Calu3 (cell line): ENCODE results near the gene PDGFRB. TPM values are rescaled to one million over a fixed set of nuclear protein-coding genes. Genes with fewer than 3 reads are reported as not detected.

Experiments
- BruUV-seq: library from RNA; stranded (reverse); fragments of 400-500 nt; replicated peaks from 2 replicates; lab custom pipeline; 2021; lab: Mats Ljungman, UMichigan
- CTCF ChIA-PET: fragments of 300-600 bp; sonication (Branson Sonifier 250); formaldehyde crosslinking; loops from one replicate; lab custom pipeline; 2022; ENCODE audit warnings: antibody characterized with exemption; lab: Charles Lee
- DNase-seq: peaks from one replicate; pipeline ENCODE4 v3.0.0; 2022
- H3K27ac Mint-ChIP-seq: one replicate; pipeline ENCODE4 v1.8.0; 2022; ENCODE audit warnings: mixed read lengths; ENCODE audit not compliant: unreplicated experiment
- H3K27me3 Mint-ChIP-seq: one replicate; pipeline ENCODE4 v1.8.0; 2022; ENCODE audit warnings: mixed read lengths; ENCODE audit not compliant: unreplicated experiment
- H3K36me3 Mint-ChIP-seq: one replicate; pipeline ENCODE4 v1.8.0; 2022; ENCODE audit warnings: mild to moderate bottlenecking, moderate library complexity, mixed read lengths; ENCODE audit not compliant: insufficient read depth, unreplicated experiment
- H3K4me1 Mint-ChIP-seq: one replicate; pipeline ENCODE4 v1.8.0; 2022; ENCODE audit warnings: mild to moderate bottlenecking, low read depth, mixed read lengths; ENCODE audit not compliant: unreplicated experiment
- H3K4me3 Mint-ChIP-seq: one replicate; pipeline ENCODE4 v1.8.0; 2022; ENCODE audit warnings: mild to moderate bottlenecking, low read depth, moderate library complexity, mixed read lengths; ENCODE audit not compliant: unreplicated experiment
- H3K9me3 Mint-ChIP-seq: one replicate; pipeline ENCODE4 v1.8.0; 2022; ENCODE audit warnings: low read depth, mixed read lengths; ENCODE audit not compliant: unreplicated experiment
- CTCF ChIP-seq: fragments of 200-600 bp; IDR thresholded peaks from one replicate; pipeline ENCODE4 v1.8.0; 2022; ENCODE audit warnings: antibody characterized with exemption; ENCODE audit not compliant: unreplicated experiment
- intact Hi-C: fragments of 100-400 bp; cut with micrococcal nuclease; formaldehyde crosslinking; loops from one replicate; pipeline ENCODE4 v1.10.0; 2022; ENCODE audit not compliant: unreplicated experiment
- total RNA-seq: library from RNA; stranded (reverse); gene quantifications from 2 replicates; pipeline ENCODE4 v1.2.3, GENCODE V29; 2022

PDGFRB gene
- total RNA-seq, 1 experiment from 2014 or later: not detected

GRCh38 chr5:150172145-150172544 is 16.5 kb upstream of the PDGFRB start:
- H3K36me3 Mint-ChIP-seq: no peaks in the 10 kb centered on the region
- intact Hi-C loops: no loop called here
- H3K4me3 Mint-ChIP-seq: no peak overlapping the region
- no peak overlapping the region for H3K27ac Mint-ChIP-seq
- H3K27me3 Mint-ChIP-seq: peaks cover 78% of the 10 kb centered on the region
- no peaks in the 10 kb centered on the region for H3K9me3 Mint-ChIP-seq
- CTCF ChIA-PET: no interaction called here
- no peak for TF ChIP-seq CTCF
- H3K4me1 Mint-ChIP-seq: no peaks in the 10 kb centered on the region
- no TSS peak for BruUV-seq
- no peak for DNase-seq

GRCh38 chr5:150168864-150169263 is 13.2 kb upstream of the PDGFRB start:
- no peak for TF ChIP-seq CTCF
- H3K9me3 Mint-ChIP-seq: no peaks in the 10 kb centered on the region
- intact Hi-C loops: no loop called here
- H3K4me3 Mint-ChIP-seq: no peak overlapping the region
- no peak for DNase-seq
- H3K4me1 Mint-ChIP-seq: peaks cover 10% of the 10 kb centered on the region
- H3K27ac Mint-ChIP-seq: no peak overlapping the region
- CTCF ChIA-PET: interaction anchor here (0.6 kb wide), 2 partner anchors 50 to 722 kb away, joined by 3 to 4 read pairs; no protein-coding TSS in a partner anchor
- H3K36me3 Mint-ChIP-seq: no peaks in the 10 kb centered on the region
- peaks cover 56% of the 10 kb centered on the region for H3K27me3 Mint-ChIP-seq
- BruUV-seq: no TSS peak

- no TSS peak for BruUV-seq
- Mint-ChIP-seq H3K27ac (no peak overlapping the region), H3K4me3 (no peak overlapping the region), H3K36me3 (no peaks in the 10 kb centered on the region), H3K4me1 (peaks cover 16% of the 10 kb centered on the region), H3K9me3 (no peaks in the 10 kb centered on the region), H3K27me3 (peaks cover 47% of the 10 kb centered on the region)
- intact Hi-C loops: no loop called here
- CTCF ChIA-PET: no interaction called here
- no peak for DNase-seq
- TF ChIP-seq CTCF: no peak
Observed at GRCh38 chr5:150167908-150168307, 12.3 kb upstream of the PDGFRB start.

GRCh38 chr5:150167512-150167850 is 11.8 kb upstream of the PDGFRB start:
- no peak for TF ChIP-seq CTCF
- CTCF ChIA-PET: no interaction called here
- H3K36me3 Mint-ChIP-seq: no peaks in the 10 kb centered on the region
- H3K4me3 Mint-ChIP-seq: no peak overlapping the region
- peaks cover 42% of the 10 kb centered on the region for H3K27me3 Mint-ChIP-seq
- no peak overlapping the region for H3K27ac Mint-ChIP-seq
- H3K9me3 Mint-ChIP-seq: no peaks in the 10 kb centered on the region
- peaks cover 16% of the 10 kb centered on the region for H3K4me1 Mint-ChIP-seq
- DNase-seq: no peak
- intact Hi-C loops: no loop called here
- BruUV-seq: no TSS peak
